WTC11 (cell line): ENCODE measurements around the gene ANKMY1. TPM values are rescaled to one million over a fixed set of nuclear protein-coding genes. Genes with fewer than 3 reads are reported as not detected.

Source experiments
- ATAC-seq: fragments of 200-7000 bp; cut with Tn5 transposase; 2 replicates; pipeline ENCODE4 v1.10.0; 2021; ENCODE audit warnings: mild to moderate bottlenecking, moderate library complexity
- CTCF ChIA-PET: fragments of 300-600 bp; sonication (Branson Sonifier 250); formaldehyde crosslinking; loops from one replicate; lab custom pipeline; 2021; ENCODE audit warnings: antibody characterized with exemption; lab: Charles Lee
- POLR2A ChIA-PET: fragments of 350-600 bp; sonication (Branson Sonifier 250); formaldehyde crosslinking; loops from one replicate; lab custom pipeline; 2021; ENCODE audit warnings: antibody characterized with exemption; lab: Charles Lee
- DNase-seq: peaks from one replicate; pipeline ENCODE4 v3.0.0; 2021; ENCODE audit warnings: low spot score
- H3K27ac Mint-ChIP-seq: 2 replicates; pipeline ENCODE4 v1.8.0; 2021; ENCODE audit warnings: mixed read lengths
- H3K27me3 Mint-ChIP-seq: 2 replicates; pipeline ENCODE4 v1.8.0; 2021; ENCODE audit warnings: low read depth, mild to moderate bottlenecking, moderate library complexity, mixed read lengths
- H3K36me3 Mint-ChIP-seq: 2 replicates; pipeline ENCODE4 v1.8.0; 2021; ENCODE audit warnings: mixed read lengths
- H3K4me1 Mint-ChIP-seq: 2 replicates; pipeline ENCODE4 v1.8.0; 2022; ENCODE audit warnings: mixed read lengths
- H3K4me3 Mint-ChIP-seq: 2 replicates; pipeline ENCODE4 v1.8.0; 2021; ENCODE audit warnings: mild to moderate bottlenecking, moderate library complexity, mixed read lengths
- H3K9me3 Mint-ChIP-seq: 2 replicates; pipeline ENCODE4 v1.8.0; 2021; ENCODE audit warnings: mixed read lengths
- FOXJ3 ChIP-seq: sonication (generic); formaldehyde crosslinking; IDR thresholded peaks from 2 replicates; pipeline ENCODE4 v1.9.0; 2021; ENCODE audit warnings: missing genetic modification reagents, mild to moderate bottlenecking, borderline replicate concordance
- MYBL2 ChIP-seq: sonication (generic); formaldehyde crosslinking; IDR thresholded peaks from 2 replicates; pipeline ENCODE4 v1.8.1; 2023; ENCODE audit warnings: mild to moderate bottlenecking, moderate library complexity, missing genetic modification reagents
- NR1H2 ChIP-seq: sonication (generic); formaldehyde crosslinking; IDR thresholded peaks from 2 replicates; pipeline ENCODE4 v1.9.0; 2021; ENCODE audit warnings: mild to moderate bottlenecking, moderate library complexity, missing genetic modification reagents
- NR2C2 ChIP-seq: sonication (generic); formaldehyde crosslinking; IDR thresholded peaks from 2 replicates; pipeline ENCODE4 v1.8.0; 2022; ENCODE audit warnings: mild to moderate bottlenecking, missing genetic modification reagents
- NR3C1 ChIP-seq: sonication (generic); formaldehyde crosslinking; conservative IDR thresholded peaks from 2 replicates; pipeline ENCODE4 v1.8.1; 2023; ENCODE audit warnings: low read depth, mild to moderate bottlenecking, missing genetic modification reagents
- ZBTB21 ChIP-seq: sonication (generic); formaldehyde crosslinking; IDR thresholded peaks from 2 replicates; pipeline ENCODE4 v1.8.1; 2023; ENCODE audit warnings: mild to moderate bottlenecking, missing genetic modification reagents, borderline replicate concordance
- ZNF121 ChIP-seq: sonication (generic); formaldehyde crosslinking; IDR thresholded peaks from 2 replicates; pipeline ENCODE4 v1.8.0; 2023; ENCODE audit warnings: missing genetic modification reagents
- ZNF219 ChIP-seq: sonication (generic); formaldehyde crosslinking; IDR thresholded peaks from 2 replicates; pipeline ENCODE4 v1.8.0; 2023; ENCODE audit warnings: missing genetic modification reagents, mild to moderate bottlenecking, borderline replicate concordance
- ZNF232 ChIP-seq: sonication (generic); formaldehyde crosslinking; IDR thresholded peaks from 2 replicates; pipeline ENCODE4 v1.8.0; 2022; ENCODE audit warnings: mild to moderate bottlenecking, missing genetic modification reagents
- ZNF317 ChIP-seq: sonication (generic); formaldehyde crosslinking; IDR thresholded peaks from 2 replicates; pipeline ENCODE4 v1.8.1; 2023; ENCODE audit warnings: low read depth, mild to moderate bottlenecking, moderate library complexity, missing genetic modification reagents, borderline replicate concordance
- ZNF416 ChIP-seq: fragments of 250-450 bp; sonication (Bioruptor Pico); IDR thresholded peaks from 2 replicates; pipeline ENCODE4 v1.9.0; 2021; ENCODE audit warnings: mild to moderate bottlenecking, inconsistent platforms
- total RNA-seq: library from RNA; stranded (reverse); gene quantifications from 3 replicates; pipeline ENCODE4 v1.2.3, GENCODE V29; 2021
- TF ChIP-seq, protein P1 (sequence below): fragments of 200-600 bp; IDR thresholded peaks from 2 replicates; pipeline ENCODE4 v1.8.0; 2022; ENCODE audit warnings: antibody characterized with exemption
- TF ChIP-seq, protein P2 (sequence below): fragments of 250-450 bp; sonication (Bioruptor Pico); IDR thresholded peaks from 2 replicates; pipeline ENCODE4 v1.9.0; 2021; ENCODE audit warnings: mild to moderate bottlenecking, borderline replicate concordance
- TF ChIP-seq, protein P3 (sequence below): sonication (generic); formaldehyde crosslinking; conservative IDR thresholded peaks from 2 replicates; pipeline ENCODE4 v1.8.1; 2022; ENCODE audit warnings: mild to moderate bottlenecking, missing genetic modification reagents
- TF ChIP-seq, protein P4 (sequence below): sonication (generic); formaldehyde crosslinking; IDR thresholded peaks from 2 replicates; pipeline ENCODE4 v1.8.0; 2022; ENCODE audit warnings: mild to moderate bottlenecking, missing genetic modification reagents
- TF ChIP-seq, protein P5 (sequence below): sonication (generic); formaldehyde crosslinking; IDR thresholded peaks from 2 replicates; pipeline ENCODE4 v1.8.1; 2022; ENCODE audit warnings: mild to moderate bottlenecking, moderate library complexity, missing genetic modification reagents
- TF ChIP-seq, protein P6 (sequence below): sonication (generic); formaldehyde crosslinking; IDR thresholded peaks from 2 replicates; pipeline ENCODE4 v1.8.1; 2023; ENCODE audit warnings: mild to moderate bottlenecking, moderate library complexity, missing genetic modification reagents

The ANKMY1 gene
- total RNA-seq, 1 experiment from 2014 or later, result 4.6 TPM

DNA sequence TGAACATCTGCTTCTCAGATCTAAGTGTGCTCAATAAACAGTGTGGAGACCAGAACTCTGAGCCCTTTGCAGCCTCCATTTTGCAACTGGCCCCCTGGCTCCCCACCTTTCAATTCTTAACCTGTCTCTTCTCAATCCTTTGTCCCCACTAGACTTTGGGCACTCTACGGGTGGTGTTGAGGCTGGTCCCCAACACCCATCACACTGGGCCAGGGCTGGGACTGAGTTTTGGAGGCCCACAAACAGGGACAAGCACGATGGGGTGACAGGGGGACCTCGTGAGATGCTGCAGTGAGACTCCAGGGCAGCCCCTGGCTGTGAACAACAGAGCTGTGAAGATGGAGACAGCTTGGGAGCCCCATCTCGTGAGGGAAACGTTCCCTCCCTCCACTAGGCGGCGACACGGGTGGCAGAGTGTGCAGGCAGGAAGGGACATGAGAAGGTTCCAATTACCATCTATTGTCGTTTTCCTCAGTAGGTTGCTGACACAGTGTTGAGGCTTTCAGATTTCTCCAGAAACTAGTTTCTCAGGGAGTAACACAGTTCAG lies 1.2 kb downstream of the ANKMY1 start:
- ATAC-seq (peak; percentile 8), DNase-seq (peak; percentile 80)
- Mint-ChIP-seq H3K4me1 (peaks cover 25% of the 10 kb centered on the region), H3K27me3 (peaks cover 32% of the 10 kb centered on the region), H3K4me3 (peak overlapping the region; percentile 45), H3K27ac (no peak overlapping the region), H3K9me3 (peaks cover 6% of the 10 kb centered on the region), H3K36me3 (peaks cover 6% of the 10 kb centered on the region)
- ChIA-PET POLR2A (no interaction called here), CTCF (interaction anchor here (1.0 to 2.9 kb wide), 14 partner anchors 10 to 101 kb away, joined by 3 to 24 read pairs (median 5); partner anchors contain the start of genes CAPN10 and RNPEPL1)
- TF ChIP-seq FOXJ3 (CRISPR knock-in tag), result no peak
- TF ChIP-seq, protein P1, sequence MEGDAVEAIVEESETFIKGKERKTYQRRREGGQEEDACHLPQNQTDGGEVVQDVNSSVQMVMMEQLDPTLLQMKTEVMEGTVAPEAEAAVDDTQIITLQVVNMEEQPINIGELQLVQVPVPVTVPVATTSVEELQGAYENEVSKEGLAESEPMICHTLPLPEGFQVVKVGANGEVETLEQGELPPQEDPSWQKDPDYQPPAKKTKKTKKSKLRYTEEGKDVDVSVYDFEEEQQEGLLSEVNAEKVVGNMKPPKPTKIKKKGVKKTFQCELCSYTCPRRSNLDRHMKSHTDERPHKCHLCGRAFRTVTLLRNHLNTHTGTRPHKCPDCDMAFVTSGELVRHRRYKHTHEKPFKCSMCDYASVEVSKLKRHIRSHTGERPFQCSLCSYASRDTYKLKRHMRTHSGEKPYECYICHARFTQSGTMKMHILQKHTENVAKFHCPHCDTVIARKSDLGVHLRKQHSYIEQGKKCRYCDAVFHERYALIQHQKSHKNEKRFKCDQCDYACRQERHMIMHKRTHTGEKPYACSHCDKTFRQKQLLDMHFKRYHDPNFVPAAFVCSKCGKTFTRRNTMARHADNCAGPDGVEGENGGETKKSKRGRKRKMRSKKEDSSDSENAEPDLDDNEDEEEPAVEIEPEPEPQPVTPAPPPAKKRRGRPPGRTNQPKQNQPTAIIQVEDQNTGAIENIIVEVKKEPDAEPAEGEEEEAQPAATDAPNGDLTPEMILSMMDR, result peak; percentile 46
- 0 out of 2 replicates have a peak, but pooled peaks have one; percentile 40 for TF ChIP-seq ZNF416 (CRISPR knock-in tag)

DNA sequence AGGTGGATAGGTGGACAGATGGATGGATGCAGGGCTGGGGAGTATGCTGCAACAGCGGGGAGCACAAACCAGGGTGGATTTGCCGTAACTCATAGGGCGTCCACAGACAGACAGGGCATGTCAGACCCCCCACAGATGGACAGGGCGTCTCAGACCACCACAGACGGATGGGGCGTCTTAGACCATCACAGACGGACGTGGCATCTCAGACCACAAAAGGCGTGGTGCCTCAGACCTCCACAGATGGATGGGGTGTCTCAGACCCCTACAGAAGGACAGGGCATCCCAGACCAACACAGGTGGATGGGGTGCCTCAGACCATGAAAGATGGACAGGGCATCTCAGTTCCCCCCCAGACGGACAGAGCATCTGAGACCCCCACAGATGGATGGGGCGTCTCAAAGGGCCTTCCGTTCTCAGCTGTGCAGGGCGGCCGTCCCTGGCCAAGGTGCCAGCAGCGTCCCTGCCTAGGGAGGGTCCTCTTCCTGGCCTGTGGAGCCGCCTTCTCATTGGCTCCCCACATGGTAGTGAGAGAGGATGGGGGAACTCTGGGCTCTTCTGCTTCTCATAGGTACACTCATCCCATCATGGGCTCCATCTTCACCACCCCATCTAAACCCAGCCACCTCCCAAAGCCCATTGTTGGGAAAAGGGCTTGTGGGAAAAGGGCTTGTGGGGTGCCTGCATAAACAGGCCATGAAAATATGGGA lies 2.1 kb downstream of the ANKMY1 start:
- ChIA-PET CTCF (interaction anchor here (2.6 to 2.9 kb wide), 2 partner anchors 24 to 42 kb away, joined by 11 to 24 read pairs; no protein-coding TSS in a partner anchor), POLR2A (no interaction called here)
- H3K9me3 Mint-ChIP-seq, result peaks cover 15% of the 10 kb centered on the region
- TF ChIP-seq, protein P2, sequence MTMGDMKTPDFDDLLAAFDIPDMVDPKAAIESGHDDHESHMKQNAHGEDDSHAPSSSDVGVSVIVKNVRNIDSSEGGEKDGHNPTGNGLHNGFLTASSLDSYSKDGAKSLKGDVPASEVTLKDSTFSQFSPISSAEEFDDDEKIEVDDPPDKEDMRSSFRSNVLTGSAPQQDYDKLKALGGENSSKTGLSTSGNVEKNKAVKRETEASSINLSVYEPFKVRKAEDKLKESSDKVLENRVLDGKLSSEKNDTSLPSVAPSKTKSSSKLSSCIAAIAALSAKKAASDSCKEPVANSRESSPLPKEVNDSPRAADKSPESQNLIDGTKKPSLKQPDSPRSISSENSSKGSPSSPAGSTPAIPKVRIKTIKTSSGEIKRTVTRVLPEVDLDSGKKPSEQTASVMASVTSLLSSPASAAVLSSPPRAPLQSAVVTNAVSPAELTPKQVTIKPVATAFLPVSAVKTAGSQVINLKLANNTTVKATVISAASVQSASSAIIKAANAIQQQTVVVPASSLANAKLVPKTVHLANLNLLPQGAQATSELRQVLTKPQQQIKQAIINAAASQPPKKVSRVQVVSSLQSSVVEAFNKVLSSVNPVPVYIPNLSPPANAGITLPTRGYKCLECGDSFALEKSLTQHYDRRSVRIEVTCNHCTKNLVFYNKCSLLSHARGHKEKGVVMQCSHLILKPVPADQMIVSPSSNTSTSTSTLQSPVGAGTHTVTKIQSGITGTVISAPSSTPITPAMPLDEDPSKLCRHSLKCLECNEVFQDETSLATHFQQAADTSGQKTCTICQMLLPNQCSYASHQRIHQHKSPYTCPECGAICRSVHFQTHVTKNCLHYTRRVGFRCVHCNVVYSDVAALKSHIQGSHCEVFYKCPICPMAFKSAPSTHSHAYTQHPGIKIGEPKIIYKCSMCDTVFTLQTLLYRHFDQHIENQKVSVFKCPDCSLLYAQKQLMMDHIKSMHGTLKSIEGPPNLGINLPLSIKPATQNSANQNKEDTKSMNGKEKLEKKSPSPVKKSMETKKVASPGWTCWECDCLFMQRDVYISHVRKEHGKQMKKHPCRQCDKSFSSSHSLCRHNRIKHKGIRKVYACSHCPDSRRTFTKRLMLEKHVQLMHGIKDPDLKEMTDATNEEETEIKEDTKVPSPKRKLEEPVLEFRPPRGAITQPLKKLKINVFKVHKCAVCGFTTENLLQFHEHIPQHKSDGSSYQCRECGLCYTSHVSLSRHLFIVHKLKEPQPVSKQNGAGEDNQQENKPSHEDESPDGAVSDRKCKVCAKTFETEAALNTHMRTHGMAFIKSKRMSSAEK (CRISPR knock-in tag), result no peak
- TF ChIP-seq, protein P3, sequence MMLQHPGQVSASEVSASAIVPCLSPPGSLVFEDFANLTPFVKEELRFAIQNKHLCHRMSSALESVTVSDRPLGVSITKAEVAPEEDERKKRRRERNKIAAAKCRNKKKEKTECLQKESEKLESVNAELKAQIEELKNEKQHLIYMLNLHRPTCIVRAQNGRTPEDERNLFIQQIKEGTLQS (CRISPR knock-in tag), result no peak
- TF ChIP-seq ZNF232 (no peak), NR2C2 (CRISPR knock-in tag) (no peak), ZNF121 (CRISPR knock-in tag) (no peak), ZNF219 (CRISPR knock-in tag) (no peak), NR1H2 (no peak), ZNF317 (CRISPR knock-in tag) (no peak), MYBL2 (no peak)
- TF ChIP-seq, protein P4, sequence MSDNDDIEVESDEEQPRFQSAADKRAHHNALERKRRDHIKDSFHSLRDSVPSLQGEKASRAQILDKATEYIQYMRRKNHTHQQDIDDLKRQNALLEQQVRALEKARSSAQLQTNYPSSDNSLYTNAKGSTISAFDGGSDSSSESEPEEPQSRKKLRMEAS, result no peak
- ATAC-seq, result no peak
- H3K27me3 Mint-ChIP-seq, result peaks cover 32% of the 10 kb centered on the region
- DNase-seq, result no peak
- peaks cover 20% of the 10 kb centered on the region for H3K4me1 Mint-ChIP-seq
- H3K27ac Mint-ChIP-seq, result no peak overlapping the region
- no peak overlapping the region for H3K4me3 Mint-ChIP-seq
- H3K36me3 Mint-ChIP-seq, result peaks cover 15% of the 10 kb centered on the region

DNA sequence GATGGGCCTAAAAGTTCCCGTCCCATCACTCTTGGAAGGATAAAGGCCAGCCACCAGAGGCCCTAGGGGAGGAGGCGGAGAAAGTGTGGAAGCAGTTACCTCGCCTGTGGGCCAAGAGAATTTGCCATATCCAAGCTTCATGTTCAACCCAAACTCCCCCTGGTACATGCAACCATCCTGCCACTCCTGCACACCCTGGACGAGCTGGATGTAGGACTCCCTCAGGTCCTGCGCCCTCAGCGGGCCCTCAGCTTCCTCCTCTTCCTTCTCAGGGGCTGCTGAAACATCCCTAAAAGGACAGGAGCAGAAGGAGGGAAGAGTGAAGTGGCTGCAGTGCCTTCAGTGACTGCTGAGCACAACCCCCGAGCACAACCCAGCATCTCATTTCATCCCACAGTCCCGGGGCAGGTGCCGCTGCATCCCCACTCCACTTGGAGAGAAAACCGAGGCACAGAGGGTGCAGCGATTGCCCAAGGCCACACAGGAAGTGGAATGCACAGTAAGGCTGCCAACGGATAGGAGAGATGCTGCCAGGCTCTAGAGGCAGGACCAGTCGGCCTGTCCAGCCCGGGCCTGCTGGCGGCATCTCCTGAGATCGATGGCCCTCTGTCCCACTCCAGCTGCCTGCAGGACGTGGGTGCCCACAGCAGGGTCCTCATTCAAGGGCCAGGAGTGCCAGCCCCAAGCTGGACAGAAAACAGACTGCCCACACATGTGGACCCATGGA lies 2.9 kb downstream of the ANKMY1 start:
- CTCF ChIA-PET, result interaction anchor here (2.9 kb wide), 1 partner anchor 42 kb away, joined by 24 read pairs; no protein-coding TSS in a partner anchor

More for the DNA sequence above, 2.9 kb downstream of the ANKMY1 start:
- TF ChIP-seq NR3C1 (CRISPR knock-in tag), result no peak
- TF ChIP-seq ZBTB21 (CRISPR knock-in tag), result no peak
- TF ChIP-seq, protein P5, sequence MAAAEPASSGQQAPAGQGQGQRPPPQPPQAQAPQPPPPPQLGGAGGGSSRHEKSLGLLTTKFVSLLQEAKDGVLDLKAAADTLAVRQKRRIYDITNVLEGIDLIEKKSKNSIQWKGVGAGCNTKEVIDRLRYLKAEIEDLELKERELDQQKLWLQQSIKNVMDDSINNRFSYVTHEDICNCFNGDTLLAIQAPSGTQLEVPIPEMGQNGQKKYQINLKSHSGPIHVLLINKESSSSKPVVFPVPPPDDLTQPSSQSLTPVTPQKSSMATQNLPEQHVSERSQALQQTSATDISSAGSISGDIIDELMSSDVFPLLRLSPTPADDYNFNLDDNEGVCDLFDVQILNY (CRISPR knock-in tag), result no peak
- TF ChIP-seq, protein P6, sequence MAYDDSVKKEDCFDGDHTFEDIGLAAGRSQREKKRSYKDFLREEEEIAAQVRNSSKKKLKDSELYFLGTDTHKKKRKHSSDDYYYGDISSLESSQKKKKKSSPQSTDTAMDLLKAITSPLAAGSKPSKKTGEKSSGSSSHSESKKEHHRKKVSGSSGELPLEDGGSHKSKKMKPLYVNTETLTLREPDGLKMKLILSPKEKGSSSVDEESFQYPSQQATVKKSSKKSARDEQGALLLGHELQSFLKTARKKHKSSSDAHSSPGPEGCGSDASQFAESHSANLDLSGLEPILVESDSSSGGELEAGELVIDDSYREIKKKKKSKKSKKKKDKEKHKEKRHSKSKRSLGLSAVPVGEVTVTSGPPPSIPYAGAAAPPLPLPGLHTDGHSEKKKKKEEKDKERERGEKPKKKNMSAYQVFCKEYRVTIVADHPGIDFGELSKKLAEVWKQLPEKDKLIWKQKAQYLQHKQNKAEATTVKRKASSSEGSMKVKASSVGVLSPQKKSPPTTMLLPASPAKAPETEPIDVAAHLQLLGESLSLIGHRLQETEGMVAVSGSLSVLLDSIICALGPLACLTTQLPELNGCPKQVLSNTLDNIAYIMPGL (CRISPR knock-in tag), result no peak
- ATAC-seq (no peak), DNase-seq (no peak)
- Mint-ChIP-seq H3K4me1 (peaks cover 19% of the 10 kb centered on the region), H3K9me3 (peaks cover 18% of the 10 kb centered on the region), H3K4me3 (no peak overlapping the region), H3K27ac (no peak overlapping the region), H3K36me3 (peaks cover 20% of the 10 kb centered on the region), H3K27me3 (peaks cover 30% of the 10 kb centered on the region)
- POLR2A ChIA-PET, result no interaction called here
